ENCODE data around the gene TEAD4. TPM values are rescaled to one million over a fixed set of nuclear protein-coding genes. Genes with fewer than 3 reads are reported as not detected.

The TEAD4 gene
- 3.3 and 30.8 TPM in 2 replicates for total RNA-seq (2014; rRNA removed; shearing (Covaris generic); ENCODE audit: low replicate concordance)

GRCh38 chr12:2959192-2959504 lies at the start of gene TEAD4:
Gene TEAD4, plus strand, starts transcription at chr12:2959397.
- no peaks in the 10 kb centered on the region; the same call in 1 of the 2 replicates for H3K36me3 ChIP-seq

GRCh38 chr12:2912216-2912575 lies 47.0 kb upstream of the TEAD4 start:
- no peak for DNase-seq
- H3K27me3 ChIP-seq = no peaks in the 10 kb centered on the region
- H3K4me3 ChIP-seq = no peak overlapping the region
- H3K9me3 ChIP-seq = no peaks in the 10 kb centered on the region
- peaks cover 24% of the 10 kb centered on the region for H3K36me3 ChIP-seq

More at GRCh38 chr12:2959192-2959504, at the start of gene TEAD4:
- Histone ChIP-seq H3K27me3 (no peaks in the 10 kb centered on the region), H3K9me3 (no peaks in the 10 kb centered on the region), H3K4me3 (peak within 1 kb of the TSS; percentile 75)
- DNase-seq = peak; percentile 87

DNA sequence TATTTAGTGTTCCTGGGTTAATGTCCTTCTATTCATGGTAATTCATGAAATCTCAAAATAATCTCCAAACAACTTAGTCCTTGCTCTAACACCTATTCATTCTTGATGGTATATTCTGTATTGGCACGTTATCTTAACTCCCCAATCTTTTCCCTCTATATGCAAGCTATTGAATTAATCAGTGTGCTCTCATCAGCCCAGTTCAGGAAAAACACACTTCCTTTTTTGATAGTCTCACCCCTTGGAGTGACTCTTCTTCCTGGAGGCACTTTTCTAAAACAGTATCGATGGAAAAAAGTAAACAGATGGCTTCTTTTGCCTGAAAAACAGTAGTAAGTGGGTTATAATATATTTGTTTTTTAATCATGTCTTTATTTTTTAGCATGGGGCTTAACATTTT lies 39.9 kb upstream of the TEAD4 start:
- peaks cover 29% of the 10 kb centered on the region for H3K36me3 ChIP-seq
- no peaks in the 10 kb centered on the region for H3K9me3 ChIP-seq

DNA sequence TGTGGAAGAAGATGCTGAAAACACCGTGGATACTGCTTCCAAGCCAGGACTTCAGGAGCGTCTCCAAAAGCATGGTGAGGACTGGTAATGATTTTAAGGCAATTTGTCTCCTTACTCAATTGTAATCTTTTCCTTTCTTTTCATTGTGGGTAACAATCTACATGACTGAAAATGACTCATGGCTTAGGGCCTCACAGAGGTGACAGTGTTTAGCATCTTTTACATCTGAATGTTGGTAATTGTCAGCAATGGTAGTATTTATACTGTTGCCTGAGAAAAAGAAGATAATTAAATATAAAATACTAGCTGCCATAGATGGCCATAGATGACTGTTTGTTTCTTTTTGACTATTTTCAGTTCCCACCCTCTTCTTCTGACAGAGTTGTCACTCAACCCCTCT lies 36.9 kb upstream of the TEAD4 start:
- Histone ChIP-seq H3K9me3 (no peaks in the 10 kb centered on the region), H3K36me3 (peaks cover 34% of the 10 kb centered on the region)
- DNase-seq = no peak

More for the DNA sequence above, 39.9 kb upstream of the TEAD4 start:
- no peak overlapping the region for H3K4me3 ChIP-seq
- no peaks in the 10 kb centered on the region for H3K27me3 ChIP-seq
- DNase-seq = no peak

GRCh38 chr12:2923057-2923456 lies 36.1 kb upstream of the TEAD4 start:
- H3K4me3 ChIP-seq = no peak overlapping the region
- no peak for DNase-seq
- peaks cover 39% of the 10 kb centered on the region for H3K36me3 ChIP-seq
- H3K9me3 ChIP-seq = no peaks in the 10 kb centered on the region
- H3K27me3 ChIP-seq = no peaks in the 10 kb centered on the region

More for the DNA sequence above, 36.9 kb upstream of the TEAD4 start:
- H3K4me3 ChIP-seq = no peak overlapping the region
- no peaks in the 10 kb centered on the region for H3K27me3 ChIP-seq

DNA sequence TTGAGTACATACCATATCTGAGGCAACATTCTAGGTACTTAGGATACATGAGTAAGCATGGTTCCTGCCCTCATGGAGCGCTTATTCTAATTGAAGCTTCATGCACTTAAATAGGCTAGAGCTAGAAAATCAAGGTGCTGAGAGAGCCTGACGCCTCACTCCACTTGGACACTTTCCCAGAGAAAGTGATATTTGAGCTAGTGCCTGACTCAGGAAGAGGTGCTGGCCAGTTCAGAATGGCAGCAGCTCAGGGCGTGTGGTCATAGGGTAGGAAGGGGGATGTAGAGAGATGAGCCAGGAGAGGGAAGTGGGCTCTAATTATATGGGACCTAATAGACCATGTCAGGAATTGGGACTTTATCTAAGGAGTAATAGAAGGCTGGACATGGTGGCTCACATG lies 35.2 kb upstream of the TEAD4 start:
- Histone ChIP-seq H3K36me3 (peaks cover 40% of the 10 kb centered on the region), H3K9me3 (no peaks in the 10 kb centered on the region), H3K4me3 (no peak overlapping the region), H3K27me3 (no peaks in the 10 kb centered on the region)
- DNase-seq = peak; percentile 52

DNA sequence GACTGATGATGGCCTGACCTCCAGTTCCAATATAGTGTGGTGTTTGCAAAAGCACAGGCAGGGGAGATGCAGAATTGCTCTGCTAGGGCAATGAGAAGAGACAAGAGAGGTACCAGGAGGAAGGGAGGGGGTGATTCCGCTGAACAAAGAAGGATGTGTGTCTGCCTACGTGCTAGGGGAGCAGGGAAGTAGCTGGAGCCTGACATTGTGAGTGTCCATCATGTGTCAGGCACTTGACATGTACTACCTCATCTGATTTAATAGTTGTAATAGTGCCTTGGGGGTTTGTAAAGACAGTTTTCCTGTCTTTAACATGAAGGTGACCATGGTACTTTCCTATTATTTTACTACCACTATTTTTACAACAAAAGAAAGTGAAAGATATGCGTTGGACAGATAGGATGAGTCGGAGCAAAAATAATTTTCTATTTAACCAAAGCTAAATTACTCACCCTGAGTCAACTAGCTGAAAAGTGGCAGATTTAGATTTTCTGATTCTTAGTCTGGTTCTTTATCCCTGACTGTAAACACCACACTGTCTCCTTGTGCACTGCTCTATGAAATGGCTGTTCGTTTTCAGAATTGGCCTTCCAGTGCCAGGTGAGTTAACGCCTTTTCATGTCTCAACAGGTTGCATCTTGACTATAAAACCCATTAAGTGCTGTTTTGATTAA lies 33.7 kb upstream of the TEAD4 start:
- H3K4me3 ChIP-seq = no peak overlapping the region
- H3K9me3 ChIP-seq = no peaks in the 10 kb centered on the region
- H3K36me3 ChIP-seq = peaks cover 45% of the 10 kb centered on the region
- peak; percentile 17 for DNase-seq
- H3K27me3 ChIP-seq = no peaks in the 10 kb centered on the region

DNA sequence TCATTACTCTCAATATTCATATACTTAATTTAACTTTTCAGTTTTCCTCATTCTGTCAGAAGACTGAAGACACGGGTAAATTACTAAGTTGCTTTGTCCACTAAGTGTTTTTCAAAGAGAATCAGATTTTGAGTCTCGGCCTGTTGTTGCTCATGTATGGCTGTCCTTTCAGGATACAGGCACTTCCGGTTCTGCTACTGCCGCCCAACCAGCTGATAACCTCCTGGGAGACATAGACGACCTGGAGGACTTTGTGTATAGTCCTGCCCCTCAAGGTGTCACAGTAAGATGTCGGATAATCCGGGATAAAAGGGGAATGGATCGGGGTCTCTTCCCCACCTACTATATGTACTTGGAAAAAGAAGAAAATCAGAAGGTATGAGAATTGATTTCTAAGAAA lies 28.3 kb upstream of the TEAD4 start:
- Histone ChIP-seq H3K4me3 (no peak overlapping the region), H3K9me3 (no peaks in the 10 kb centered on the region), H3K36me3 (peaks cover 48% of the 10 kb centered on the region), H3K27me3 (no peaks in the 10 kb centered on the region)
- DNase-seq = no peak

GRCh38 chr12:2933586-2933985 lies 25.6 kb upstream of the TEAD4 start:
- Histone ChIP-seq H3K27me3 (no peaks in the 10 kb centered on the region), H3K36me3 (peaks cover 39% of the 10 kb centered on the region), H3K4me3 (no peak overlapping the region), H3K9me3 (no peaks in the 10 kb centered on the region)
- no peak for DNase-seq

GRCh38 chr12:2934371-2934770 lies 24.8 kb upstream of the TEAD4 start:
- H3K36me3 ChIP-seq = peaks cover 39% of the 10 kb centered on the region
- no peak for DNase-seq
- no peaks in the 10 kb centered on the region for H3K27me3 ChIP-seq
- no peak overlapping the region for H3K4me3 ChIP-seq
- no peaks in the 10 kb centered on the region for H3K9me3 ChIP-seq

GRCh38 chr12:2936301-2936700 lies 22.9 kb upstream of the TEAD4 start:
- DNase-seq = no peak

DNA sequence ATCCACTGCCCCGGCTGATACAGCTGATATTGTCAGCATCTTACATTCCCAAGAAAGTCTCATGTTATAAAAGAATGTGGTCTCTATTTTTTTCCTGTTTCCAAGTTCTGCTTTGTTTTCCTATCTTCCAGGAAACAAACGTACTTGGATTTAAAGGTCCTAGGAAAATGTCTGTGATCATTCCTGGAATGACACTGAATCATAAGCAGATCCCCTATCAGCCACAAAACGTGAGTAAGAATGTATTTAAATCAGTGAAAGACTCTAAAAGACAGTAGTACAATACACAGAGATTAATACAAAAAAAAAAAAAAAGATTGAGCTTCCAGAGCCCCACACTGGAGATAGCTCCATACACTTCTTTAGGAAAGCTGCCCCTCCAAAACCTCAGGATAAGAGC lies 21.7 kb upstream of the TEAD4 start:
- no peak for DNase-seq
- H3K4me3 ChIP-seq = no peak overlapping the region
- no peaks in the 10 kb centered on the region for H3K9me3 ChIP-seq
- peaks cover 21% of the 10 kb centered on the region for H3K36me3 ChIP-seq
- H3K27me3 ChIP-seq = no peaks in the 10 kb centered on the region

More at GRCh38 chr12:2936301-2936700, 22.9 kb upstream of the TEAD4 start:
- no peaks in the 10 kb centered on the region for H3K27me3 ChIP-seq
- H3K4me3 ChIP-seq = no peak overlapping the region
- H3K9me3 ChIP-seq = no peaks in the 10 kb centered on the region
- H3K36me3 ChIP-seq = peaks cover 28% of the 10 kb centered on the region

GRCh38 chr12:2939191-2939590 lies 20.0 kb upstream of the TEAD4 start:
- Histone ChIP-seq H3K36me3 (peaks cover 15% of the 10 kb centered on the region), H3K27me3 (no peaks in the 10 kb centered on the region), H3K4me3 (no peak overlapping the region), H3K9me3 (no peaks in the 10 kb centered on the region)
- no peak for DNase-seq

- H3K4me3 ChIP-seq = no peak overlapping the region
- peaks cover 8% of the 10 kb centered on the region for H3K36me3 ChIP-seq
- no peaks in the 10 kb centered on the region for H3K27me3 ChIP-seq
- no peaks in the 10 kb centered on the region for H3K9me3 ChIP-seq
- no peak for DNase-seq
These were observed 18.6 kb upstream of the TEAD4 start for GRCh38 chr12:2940564-2940963.

- peaks cover 8% of the 10 kb centered on the region for H3K36me3 ChIP-seq
- H3K9me3 ChIP-seq = no peaks in the 10 kb centered on the region
- no peak for DNase-seq
- H3K27me3 ChIP-seq = no peaks in the 10 kb centered on the region
- no peak overlapping the region for H3K4me3 ChIP-seq
These were observed 17.7 kb upstream of the TEAD4 start for GRCh38 chr12:2941524-2941923.

GRCh38 chr12:2944401-2945047 lies 14.7 kb upstream of the TEAD4 start:
- no peak overlapping the region for H3K4me3 ChIP-seq
- no peaks in the 10 kb centered on the region for H3K9me3 ChIP-seq
- H3K36me3 ChIP-seq = 0 out of 2 replicates have a peak, but pooled peaks cover 2% of the 10 kb centered on the region
- no peaks in the 10 kb centered on the region for H3K27me3 ChIP-seq
- DNase-seq = peak; percentile 11

- H3K4me3 ChIP-seq = no peak overlapping the region
- no peaks in the 10 kb centered on the region for H3K36me3 ChIP-seq
- DNase-seq = no peak
- no peaks in the 10 kb centered on the region for H3K27me3 ChIP-seq
- H3K9me3 ChIP-seq = no peaks in the 10 kb centered on the region
These were observed 9.8 kb upstream of the TEAD4 start for GRCh38 chr12:2949411-2949810.

- H3K36me3 ChIP-seq = no peaks in the 10 kb centered on the region
- H3K4me3 ChIP-seq = no peak overlapping the region
- DNase-seq = no peak
- H3K9me3 ChIP-seq = no peaks in the 10 kb centered on the region
- H3K27me3 ChIP-seq = no peaks in the 10 kb centered on the region
These were observed 3.3 kb upstream of the TEAD4 start for GRCh38 chr12:2955888-2956287.
